Caco-2 (cell line): ENCODE measurements around the gene PSMB3. TPM values are rescaled to one million over a fixed set of nuclear protein-coding genes. Genes with fewer than 3 reads are reported as not detected.

ENCODE experiments used
- BruUV-seq: library from RNA; stranded (reverse); fragments of 400-500 nt; replicated peaks from 2 replicates; lab custom pipeline; 2021; lab: Mats Ljungman, UMichigan
- CTCF ChIA-PET: fragments of 300-600 bp; sonication (Branson Sonifier 250); formaldehyde crosslinking; loops from one replicate; lab custom pipeline; 2022; ENCODE audit warnings: antibody characterized with exemption; lab: Charles Lee
- POLR2A ChIA-PET: fragments of 300-600 bp; sonication (Branson Sonifier 250); formaldehyde crosslinking; loops from one replicate; lab custom pipeline; 2022; ENCODE audit warnings: antibody characterized with exemption; lab: Charles Lee
- DNase-seq, 2 experiments: peaks; one replicate each; pipeline versions ENCODE4 v3.0.0 to v3.0.0-alpha.2; 2020 to 2022
- H3K27me3 ChIP-seq: replicated peaks from 2 replicates; pipeline ENCODE4 v1.6.0; 2011; ENCODE audit warnings: low read length; ENCODE audit not compliant: control insufficient read depth, insufficient read depth
- H3K36me3 ChIP-seq: 2 replicates; pipeline ENCODE4 v1.5.1; 2011; ENCODE audit warnings: low read length; ENCODE audit not compliant: control insufficient read depth, insufficient read depth
- H3K4me1 ChIP-seq: fragments of 250-450 bp; sonication (Bioruptor Pico); 2 replicates; pipeline ENCODE4 v1.5.1; 2020; ENCODE audit warnings: mild to moderate bottlenecking
- H3K4me3 ChIP-seq: 2 replicates; pipeline ENCODE4 v1.5.1; 2011; ENCODE audit warnings: low read depth, mild to moderate bottlenecking, control low read depth, low read length
- H3K9me3 ChIP-seq: fragments of 250-450 bp; sonication (Bioruptor Pico); 2 replicates; pipeline ENCODE4 v1.5.1; 2020; ENCODE audit warnings: mild to moderate bottlenecking, moderate library complexity
- H3K27ac Mint-ChIP-seq: one replicate; pipeline ENCODE4 v1.8.0; 2022; ENCODE audit warnings: mixed read lengths; ENCODE audit not compliant: unreplicated experiment
- H3K27me3 Mint-ChIP-seq: one replicate; pipeline ENCODE4 v1.8.0; 2022; ENCODE audit warnings: mixed read lengths; ENCODE audit not compliant: insufficient read depth, unreplicated experiment
- H3K36me3 Mint-ChIP-seq: one replicate; pipeline ENCODE4 v1.8.0; 2022; ENCODE audit warnings: mild to moderate bottlenecking, mixed read lengths; ENCODE audit not compliant: insufficient read depth, unreplicated experiment
- H3K4me1 Mint-ChIP-seq: one replicate; pipeline ENCODE4 v1.8.0; 2022; ENCODE audit warnings: low read depth, mixed read lengths; ENCODE audit not compliant: unreplicated experiment
- H3K4me3 Mint-ChIP-seq: one replicate; pipeline ENCODE4 v1.8.0; 2022; ENCODE audit warnings: mild to moderate bottlenecking, moderate library complexity, mixed read lengths; ENCODE audit not compliant: unreplicated experiment
- H3K9me3 Mint-ChIP-seq: one replicate; pipeline ENCODE4 v1.8.0; 2022; ENCODE audit warnings: mixed read lengths; ENCODE audit not compliant: unreplicated experiment
- CTCF ChIP-seq, 2 experiments: fragments of 200-600 bp in 1 of 2; IDR thresholded peaks; 1 replicate in 1 of 2; 2 replicates in 1 of 2; pipeline versions ENCODE4 v1.5.1 to v1.8.0; 2011 to 2022; ENCODE audit warnings: antibody characterized with exemption in 1 of 2, control low read depth in 1 of 2, inconsistent platforms in 1 of 2, low read depth in 1 of 2, low read length in 1 of 2, mild to moderate bottlenecking in 1 of 2, moderate library complexity in 1 of 2; ENCODE audit not compliant: insufficient read depth in 1 of 2, severe bottlenecking in 1 of 2, unreplicated experiment in 1 of 2
- intact Hi-C: fragments of 100-400 bp; cut with micrococcal nuclease; formaldehyde crosslinking; loops from one replicate; pipeline ENCODE4 v1.10.0; 2022; ENCODE audit not compliant: unreplicated experiment
- total RNA-seq: library from RNA; stranded (reverse); gene quantifications from 2 replicates; pipeline ENCODE4 v1.2.3, GENCODE V29; 2022

PSMB3 gene
- total RNA-seq, 1 experiment from 2014 or later: 427 TPM

GRCh38 chr17:38746849-38747462 lies 5.6 kb upstream of the PSMB3 start:
- no peaks in the 10 kb centered on the region for H3K9me3 ChIP-seq
- intact Hi-C loops: no loop called here
- H3K4me3 ChIP-seq: peak overlapping the region; percentile 90
- no TSS peak for BruUV-seq
- peaks cover 27% of the 10 kb centered on the region for H3K4me1 ChIP-seq
- no peak for DNase-seq
- CTCF ChIA-PET: interaction anchor here (0.5 to 2.4 kb wide), 3 partner anchors 10 to 17 kb away, joined by 3 to 11 read pairs (median 4); partner anchors contain the start of gene CISD3
- Mint-ChIP-seq H3K4me3 (peak overlapping the region; percentile 79), H3K4me1 (peaks cover 44% of the 10 kb centered on the region), H3K9me3 (no peaks in the 10 kb centered on the region), H3K36me3 (peaks cover 34% of the 10 kb centered on the region), H3K27ac (peak overlapping the region; percentile 1), H3K27me3 (peaks cover 2% of the 10 kb centered on the region)
- TF ChIP-seq CTCF (IDR thresholded peaks at IDR 0.05; ENCODE audit: insufficient read depth in 1 of 2, low read depth in 1 of 2, low read length in 1 of 2, severe bottlenecking in 1 of 2, unreplicated experiment in 1 of 2): no peak
- H3K36me3 ChIP-seq: no peaks in the 10 kb centered on the region
- no peaks in the 10 kb centered on the region for H3K27me3 ChIP-seq
- POLR2A ChIA-PET: no interaction called here

- Mint-ChIP-seq H3K4me1 (peaks cover 42% of the 10 kb centered on the region), H3K4me3 (peak overlapping the region; percentile 79), H3K36me3 (peaks cover 38% of the 10 kb centered on the region), H3K9me3 (no peaks in the 10 kb centered on the region), H3K27me3 (peaks cover 2% of the 10 kb centered on the region), H3K27ac (peak overlapping the region; percentile 81)
- TF ChIP-seq CTCF (IDR thresholded peaks at IDR 0.05; ENCODE audit: insufficient read depth in 1 of 2, low read depth in 1 of 2, low read length in 1 of 2, severe bottlenecking in 1 of 2, unreplicated experiment in 1 of 2): peak in 1 of 2 experiments; percentile 16
- peak in 1 of 2 experiments; percentile 58 for DNase-seq
- Histone ChIP-seq H3K9me3 (no peaks in the 10 kb centered on the region), H3K4me3 (peak overlapping the region; percentile 90), H3K4me1 (peaks cover 27% of the 10 kb centered on the region), H3K27me3 (no peaks in the 10 kb centered on the region), H3K36me3 (no peaks in the 10 kb centered on the region)
- no TSS peak for BruUV-seq
- POLR2A ChIA-PET: no interaction called here
- intact Hi-C loops: loop anchor here (2.0 kb wide), 1 partner anchor 17 kb away; the partner anchor contains the start of gene CISD3
- CTCF ChIA-PET: interaction anchor here (2.4 kb wide), 1 partner anchor 12 kb away, joined by 11 read pairs; no protein-coding TSS in a partner anchor
These were observed 4.9 kb upstream of the PSMB3 start for GRCh38 chr17:38747463-38748148.

DNA sequence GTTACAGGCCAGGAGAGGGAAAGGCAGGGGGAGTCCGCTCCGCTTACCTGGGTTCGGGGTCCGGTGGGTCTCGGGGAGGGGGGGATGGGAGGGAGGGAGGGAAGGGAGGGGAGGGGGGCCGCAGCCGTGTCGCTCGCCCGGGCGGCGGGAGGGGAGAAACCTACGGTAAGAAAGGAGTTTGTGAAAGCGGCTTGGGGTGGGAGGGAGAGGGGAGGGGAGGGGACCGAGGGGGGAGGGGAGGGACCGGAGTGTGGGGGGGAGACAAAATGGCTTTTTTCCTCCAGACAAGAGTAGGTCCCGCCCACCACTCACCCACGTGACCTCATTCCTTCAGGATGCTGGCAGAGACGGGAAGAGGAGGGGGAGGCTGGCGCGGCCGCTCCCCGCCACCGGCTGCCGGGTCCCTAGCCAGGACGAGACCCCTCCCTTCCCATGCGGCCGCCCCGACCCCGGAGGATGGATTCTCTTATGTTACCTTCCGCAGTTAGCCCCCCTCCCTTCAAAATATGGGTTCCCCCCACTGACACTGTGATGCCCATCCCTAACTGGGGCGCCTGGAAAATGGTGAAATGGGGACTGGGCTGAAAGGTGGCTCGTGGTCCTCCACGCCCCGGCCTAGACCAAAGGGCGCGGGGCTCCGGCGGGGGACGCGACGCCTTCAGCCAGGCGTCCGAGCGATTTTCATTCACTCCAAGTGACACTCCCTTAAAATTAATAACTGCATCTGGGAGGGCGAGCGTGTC lies 4.2 kb upstream of the PSMB3 start, which contains the start of gene PCGF2:
PCGF2 (minus strand) TSS at position 188 of the 743 bp plus-strand sequence. CDS start 7,934 bp downstream, outside the sequence.
- POLR2A ChIA-PET: no interaction called here
- no peak for TF ChIP-seq CTCF (IDR thresholded peaks at IDR 0.05; ENCODE audit: insufficient read depth in 1 of 2, low read depth in 1 of 2, low read length in 1 of 2, severe bottlenecking in 1 of 2, unreplicated experiment in 1 of 2)
- CTCF ChIA-PET: no interaction called here
- peaks cover 37% of the 10 kb centered on the region for H3K4me1 Mint-ChIP-seq
- DNase-seq: peak; percentile 92 to 96
- peaks cover 41% of the 10 kb centered on the region for H3K36me3 Mint-ChIP-seq
- no peaks in the 10 kb centered on the region for H3K9me3 Mint-ChIP-seq
- Histone ChIP-seq H3K9me3 (no peaks in the 10 kb centered on the region), H3K4me3 (peak within 1 kb of the TSS; percentile 90), H3K4me1 (peaks cover 27% of the 10 kb centered on the region), H3K27me3 (no peaks in the 10 kb centered on the region), H3K36me3 (no peaks in the 10 kb centered on the region)
- intact Hi-C loops: loop anchor here (2.0 kb wide), 1 partner anchor 18 kb away; the partner anchor contains the start of gene CISD3
- BruUV-seq: no TSS peak
- H3K27ac Mint-ChIP-seq: peak within 1 kb of the TSS; percentile 81
- H3K4me3 Mint-ChIP-seq: peak within 1 kb of the TSS; percentile 79
- H3K27me3 Mint-ChIP-seq: peaks cover 2% of the 10 kb centered on the region
